Naive thymus-derived CD4-positive, alpha-beta T cell (primary cell): Measurements from ENCODE around the gene SH3RF3. TPM values are rescaled to one million over a fixed set of nuclear protein-coding genes. Genes with fewer than 3 reads are reported as not detected.
A peak's percentile ranks its signal among the peaks of the same experiment; 100 is the strongest.

Source experiments
- ATAC-seq: fragments of 150-1000 bp; cut with Tn5 transposase; 2 replicates; pipeline ENCODE4 v1.10.0; 2021; ENCODE audit warnings: mild to moderate bottlenecking, moderate library complexity
- CTCF ChIA-PET: fragments of 350-600 bp; sonication (Branson Sonifier 250); formaldehyde crosslinking; loops from one replicate; lab custom pipeline; 2021; ENCODE audit warnings: antibody characterized with exemption; lab: Charles Lee
- POLR2A ChIA-PET: fragments of 350-600 bp; sonication (Branson Sonifier 250); formaldehyde crosslinking; loops from one replicate; lab custom pipeline; 2021; ENCODE audit warnings: antibody characterized with exemption, inconsistent platforms; lab: Charles Lee
- DNase-seq, 9 donors: peaks; one replicate each; pipeline versions ENCODE4 v3.0.0 to v3.0.0-alpha.2; 2020 to 2022; ENCODE audit warnings: mixed read lengths in 1 of 9
- H3K27ac ChIP-seq: one replicate; pipeline ENCODE4 v1.7.0; 2013; ENCODE audit warnings: mild to moderate bottlenecking, low read depth, low read length, moderate library complexity
- H3K27me3 ChIP-seq, 2 donors: one replicate each; pipeline ENCODE4 v1.7.0; 2013; ENCODE audit warnings: low read length in 2 of 2, mild to moderate bottlenecking in 2 of 2, moderate library complexity in 2 of 2; ENCODE audit not compliant: control insufficient read depth in 2 of 2, insufficient read depth in 2 of 2
- H3K36me3 ChIP-seq, 3 experiments: 1 replicate in 2 of 3; 2 replicates in 1 of 3; pipeline ENCODE4 v1.7.0; 2013; ENCODE audit warnings: low read length in 3 of 3, mild to moderate bottlenecking in 3 of 3, moderate library complexity in 1 of 3; ENCODE audit not compliant: insufficient read depth in 3 of 3, control insufficient read depth in 2 of 3
- H3K4me1 ChIP-seq, 2 donors: one replicate each; pipeline ENCODE4 v1.7.0; 2013; ENCODE audit warnings: low read length in 2 of 2, mild to moderate bottlenecking in 2 of 2, moderate library complexity in 1 of 2; ENCODE audit not compliant: control insufficient read depth in 2 of 2, insufficient read depth in 2 of 2
- H3K4me3 ChIP-seq: 2 replicates; pipeline ENCODE4 v1.7.0; 2013; ENCODE audit warnings: mild to moderate bottlenecking, low read length
- H3K9me3 ChIP-seq, 3 experiments: 1 replicate in 2 of 3; 2 replicates in 1 of 3; pipeline ENCODE4 v1.7.0; 2013; ENCODE audit warnings: low read length in 3 of 3; ENCODE audit not compliant: control insufficient read depth in 2 of 3
- H3K27ac Mint-ChIP-seq, 9 donors: one replicate each; pipeline ENCODE4 v1.8.0; 2020 to 2022; ENCODE audit warnings: mixed read lengths in 9 of 9, mild to moderate bottlenecking in 8 of 9, moderate library complexity in 5 of 9, inconsistent platforms in 2 of 9
- H3K27me3 Mint-ChIP-seq, 5 donors: one replicate each; pipeline ENCODE4 v1.8.0; 2021 to 2022; ENCODE audit warnings: mixed read lengths in 5 of 5, mild to moderate bottlenecking in 1 of 5
- H3K36me3 Mint-ChIP-seq, 5 donors: one replicate each; pipeline ENCODE4 v1.8.0; 2020 to 2022; ENCODE audit warnings: mixed read lengths in 5 of 5, mild to moderate bottlenecking in 3 of 5, inconsistent platforms in 1 of 5
- H3K4me1 Mint-ChIP-seq, 7 donors: one replicate each; pipeline ENCODE4 v1.8.0; 2020 to 2022; ENCODE audit warnings: mixed read lengths in 7 of 7, mild to moderate bottlenecking in 3 of 7, inconsistent platforms in 1 of 7
- H3K4me3 Mint-ChIP-seq, 10 donors: one replicate each; pipeline ENCODE4 v1.8.0; 2020 to 2022; ENCODE audit warnings: mild to moderate bottlenecking in 10 of 10, mixed read lengths in 10 of 10, moderate library complexity in 6 of 10, inconsistent platforms in 2 of 10
- H3K9me3 Mint-ChIP-seq, 11 donors: one replicate each; pipeline ENCODE4 v1.8.0; 2020 to 2022; ENCODE audit warnings: mixed read lengths in 11 of 11, mild to moderate bottlenecking in 4 of 11, inconsistent platforms in 1 of 11, moderate library complexity in 1 of 11
- intact Hi-C, 2 donors: fragments of 100-400 bp; cut with micrococcal nuclease; formaldehyde crosslinking; loops; one replicate each; pipeline ENCODE4 v1.15.1; 2023
- polyA plus RNA-seq, 2 donors: library from polyadenylated mRNA; unstranded; fragments of 300-500 nt; fragmentation: Illumina TruSeq; gene quantifications; one replicate each; pipeline ENCODE4 v1.2.3, GENCODE V29; 2021
- total RNA-seq, 6 experiments: library from RNA in 5 of 6; stranded (reverse) in 5 of 6; gene quantifications; 1 replicate in 5 of 6; 2 replicates in 1 of 6; pipeline ENCODE4 v1.2.3 and lab custom pipeline; 2021 to 2026

Gene SH3RF3
- total RNA-seq (10 to 100 TPM in 2 of 5 experiments, 1 to 10 TPM in 2, under 1 TPM in 1; 0.19 to 11.5 (median 6.1) TPM), polyA plus RNA-seq (1 to 10 TPM; 1.3 to 3.5 TPM), total RNA-seq (lab: John Stamatoyannopoulos, UW) (15.6 reads per million, percentile 45 among the genes with 10 or more reads in this experiment)

DNA sequence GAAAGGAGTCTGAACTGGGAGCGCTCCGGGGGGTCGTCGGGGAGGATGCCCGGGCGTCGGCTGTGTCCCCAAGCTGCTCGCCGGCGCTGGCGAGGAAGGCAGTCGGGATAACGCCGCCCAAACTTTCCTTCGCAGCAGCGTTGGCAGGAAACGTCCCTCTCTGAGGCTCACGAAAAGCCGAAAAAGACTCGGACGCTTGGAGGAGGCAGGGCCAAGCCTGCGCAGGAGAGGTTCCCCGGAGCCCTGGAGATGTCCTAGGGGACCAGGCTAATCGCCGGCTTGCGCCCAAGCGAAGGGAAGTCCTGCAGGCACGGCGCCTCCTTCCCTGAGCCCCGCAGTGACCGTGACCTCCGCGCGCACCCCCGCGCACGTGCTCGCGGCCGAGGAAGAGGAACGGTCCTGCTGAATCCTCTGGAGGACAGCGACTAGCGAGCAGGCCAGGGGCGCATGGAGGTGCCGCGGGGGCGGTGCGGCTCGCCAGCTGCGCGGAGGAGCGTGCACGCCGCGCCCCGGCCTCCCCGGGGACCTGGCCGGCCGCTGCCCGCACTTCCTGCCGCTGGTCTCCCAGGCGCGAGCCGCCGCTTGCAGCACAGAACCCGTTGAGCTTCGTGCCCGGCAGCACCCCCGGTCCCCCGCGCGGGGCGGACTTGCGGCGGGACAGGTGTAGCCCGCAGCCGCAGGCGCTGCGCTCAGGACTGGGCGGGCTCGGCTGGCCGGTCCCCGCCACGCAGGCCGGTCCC, at the start of gene SH3RF3:
Gene SH3RF3, plus strand, starts transcription at position 590 of the 740 bp plus-strand sequence.
- peak within 1 kb of the TSS; percentile 67 for H3K27ac ChIP-seq
- peaks cover 0 to 16% of the 10 kb centered on the region in 2 donors for H3K4me1 ChIP-seq
- DNase-seq (peak in 7 of 9 donors; percentile 25 to 59 (median 40)), ATAC-seq (peak; percentile 47)
- no peaks in the 10 kb centered on the region for H3K27me3 ChIP-seq
- intact Hi-C loops = loop anchor here (1.0 to 5.0 kb wide), 15 partner anchors 16 to 418 kb away; partner anchors contain the start of genes CCDC138 (in 1 of the 2) and EDAR (in 1 of the 2)
- Mint-ChIP-seq H3K4me1 (peaks cover 24 to 70% (median 62%) of the 10 kb centered on the region in 7 donors), H3K9me3 (no peaks in the 10 kb centered on the region), H3K36me3 (no peaks in the 10 kb centered on the region), H3K4me3 (peak within 1 kb of the TSS; percentile 86 to 100 (median 94)), H3K27ac (peak within 1 kb of the TSS in 8 of 9 donors; percentile 71 to 93 (median 86)), H3K27me3 (peaks cover 0 to 55% (median 0%) of the 10 kb centered on the region in 5 donors)
- H3K9me3 ChIP-seq = no peaks in the 10 kb centered on the region
- no peaks in the 10 kb centered on the region for H3K36me3 ChIP-seq
- ChIA-PET POLR2A (interaction anchor here (0.9 to 5.6 kb wide), 6 partner anchors 9 to 382 kb away, joined by 3 to 28 read pairs (median 5); partner anchors contain the start of gene EDAR), CTCF (interaction anchor here (0.5 to 2.8 kb wide), 10 partner anchors 105 to 394 kb away, joined by 3 to 31 read pairs (median 3); partner anchors contain the start of gene EDAR)
- H3K4me3 ChIP-seq = peak within 1 kb of the TSS; percentile 64

DNA sequence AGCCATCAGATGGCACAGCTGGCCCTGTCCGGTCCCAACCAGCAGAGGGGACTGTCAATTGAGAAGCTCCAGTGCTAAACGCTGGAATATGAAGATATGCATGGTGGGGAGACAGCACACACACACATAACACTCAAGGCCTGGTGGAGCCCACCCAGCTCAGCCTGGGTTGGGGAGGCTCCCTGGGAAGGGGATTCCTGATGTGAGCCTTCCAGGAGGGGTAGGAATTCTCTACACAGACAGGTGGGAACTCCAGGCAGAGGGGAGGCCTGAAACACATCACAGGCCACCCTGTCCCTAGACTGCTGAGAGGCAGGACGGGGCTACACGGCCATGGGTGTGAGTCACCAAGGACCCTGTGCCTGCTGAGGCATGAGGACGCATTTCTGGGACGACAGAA, 49.4 kb upstream of the SH3RF3 start:
- Histone ChIP-seq H3K4me3 (no peak overlapping the region), H3K9me3 (no peaks in the 10 kb centered on the region), H3K27ac (no peak overlapping the region), H3K36me3 (no peaks in the 10 kb centered on the region), H3K4me1 (peaks cover 0 to 4% of the 10 kb centered on the region in 2 donors), H3K27me3 (no peaks in the 10 kb centered on the region)
- CTCF ChIA-PET = interaction anchor here (1.2 kb wide), 1 partner anchor 14 kb away, joined by 6 read pairs; no protein-coding TSS in a partner anchor
- intact Hi-C loops = no loop called here
- Mint-ChIP-seq H3K4me1 (peaks cover 0 to 24% (median 15%) of the 10 kb centered on the region in 7 donors), H3K36me3 (no peaks in the 10 kb centered on the region), H3K9me3 (peaks cover 0 to 1% (median 0%) of the 10 kb centered on the region in 11 donors), H3K27ac (peak overlapping the region in 1 of 9 donors; percentile 52), H3K27me3 (peaks cover 0 to 14% (median 0%) of the 10 kb centered on the region in 5 donors), H3K4me3 (no peak overlapping the region)
- ATAC-seq (no peak), DNase-seq (no peak)
- POLR2A ChIA-PET = no interaction called here

DNA sequence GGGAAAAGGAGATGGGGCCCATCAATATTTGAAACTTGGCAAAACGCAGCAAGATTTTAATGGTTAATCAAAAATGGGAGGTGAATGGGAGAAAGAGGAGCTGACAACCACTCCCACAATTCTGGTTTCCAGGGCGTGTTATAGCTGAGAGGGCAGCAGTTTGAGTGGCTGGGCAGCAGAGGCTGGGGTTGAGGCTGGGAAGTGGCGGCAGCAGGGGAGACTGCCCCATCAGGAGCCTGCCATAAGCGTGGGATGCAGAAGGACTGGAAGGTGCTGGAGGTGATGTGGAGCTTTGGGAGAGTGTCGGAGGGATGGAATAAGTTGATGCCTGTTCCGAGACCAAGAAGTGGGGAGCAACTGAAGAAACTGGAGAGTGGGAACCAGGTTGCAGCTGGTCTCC, 48.9 kb upstream of the SH3RF3 start:
- Histone ChIP-seq H3K9me3 (no peaks in the 10 kb centered on the region), H3K27me3 (no peaks in the 10 kb centered on the region), H3K27ac (no peak overlapping the region), H3K36me3 (no peaks in the 10 kb centered on the region), H3K4me3 (no peak overlapping the region), H3K4me1 (peaks cover 0 to 4% of the 10 kb centered on the region in 2 donors)
- peaks cover 0 to 24% (median 15%) of the 10 kb centered on the region in 7 donors for H3K4me1 Mint-ChIP-seq
- POLR2A ChIA-PET = interaction anchor here (1.0 kb wide), 1 partner anchor 20 kb away, joined by 3 read pairs; no protein-coding TSS in a partner anchor
- peaks cover 0 to 12% (median 0%) of the 10 kb centered on the region in 5 donors for H3K27me3 Mint-ChIP-seq
- CTCF ChIA-PET = no interaction called here
- ATAC-seq (no peak), DNase-seq (no peak)
- intact Hi-C loops = no loop called here
- H3K9me3 Mint-ChIP-seq = peaks cover 0 to 1% (median 0%) of the 10 kb centered on the region in 11 donors
- H3K4me3 Mint-ChIP-seq = peak overlapping the region in 1 of 10 donors; percentile 40
- peak overlapping the region in 3 of 9 donors; percentile 1 to 52 (median 35) for H3K27ac Mint-ChIP-seq
- H3K36me3 Mint-ChIP-seq = no peaks in the 10 kb centered on the region

DNA sequence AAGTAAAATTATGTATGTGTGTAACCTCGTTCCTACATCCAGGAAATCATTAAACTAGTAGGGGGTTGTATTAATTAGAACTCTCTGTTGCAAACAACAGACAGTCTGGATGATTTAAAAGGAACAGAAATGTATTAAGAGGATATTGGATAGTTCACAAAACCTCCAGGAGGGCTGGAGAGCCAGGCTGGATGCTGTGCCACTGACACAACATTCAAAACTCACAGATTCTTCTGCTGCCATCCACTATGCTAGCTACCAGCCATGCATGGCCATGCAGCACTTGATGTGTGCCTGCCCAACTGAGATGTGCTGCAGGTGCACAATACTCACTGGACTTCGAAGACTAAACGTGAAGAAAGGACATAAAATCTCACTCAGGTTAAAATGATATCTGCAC, 48.2 kb upstream of the SH3RF3 start:
- Histone ChIP-seq H3K36me3 (no peaks in the 10 kb centered on the region), H3K4me3 (no peak overlapping the region), H3K4me1 (peaks cover 0 to 4% of the 10 kb centered on the region in 2 donors), H3K27me3 (no peaks in the 10 kb centered on the region), H3K27ac (no peak overlapping the region), H3K9me3 (no peaks in the 10 kb centered on the region)
- ChIA-PET POLR2A (interaction anchor here (0.5 to 1.0 kb wide), 2 partner anchors 21 to 71 kb away, joined by 3 read pairs; no protein-coding TSS in a partner anchor), CTCF (no interaction called here)
- peaks cover 0 to 18% (median 9%) of the 10 kb centered on the region in 7 donors for H3K4me1 Mint-ChIP-seq
- H3K36me3 Mint-ChIP-seq = no peaks in the 10 kb centered on the region
- ATAC-seq (no peak), DNase-seq (no peak)
- H3K4me3 Mint-ChIP-seq = no peak overlapping the region
- intact Hi-C loops = no loop called here
- H3K27ac Mint-ChIP-seq = peak overlapping the region in 2 of 9 donors; percentile 36 to 77
- peaks cover 0 to 1% (median 0%) of the 10 kb centered on the region in 11 donors for H3K9me3 Mint-ChIP-seq
- peaks cover 0 to 8% (median 0%) of the 10 kb centered on the region in 5 donors for H3K27me3 Mint-ChIP-seq

DNA sequence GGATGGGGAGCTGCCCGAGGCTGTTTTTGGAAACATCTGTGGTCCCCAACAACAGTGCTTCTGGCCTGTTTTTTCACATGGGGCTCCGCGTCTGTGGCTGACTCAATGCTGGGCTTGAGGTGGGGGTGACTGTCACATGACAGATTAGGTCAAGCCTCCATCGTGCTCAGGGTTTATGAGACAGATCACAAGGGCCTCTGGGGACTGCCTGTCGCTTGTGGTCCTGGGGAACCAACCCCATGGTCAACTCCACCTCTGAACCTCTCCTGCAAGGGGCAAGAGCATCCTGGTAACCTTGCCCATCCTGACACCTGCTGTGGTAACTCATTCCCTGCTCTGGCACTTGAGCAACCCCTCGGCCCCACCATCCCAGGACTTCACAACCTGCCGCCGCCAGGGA, 47.6 kb upstream of the SH3RF3 start:
- H3K27me3 ChIP-seq = no peaks in the 10 kb centered on the region
- DNase-seq = no peak
- Mint-ChIP-seq H3K27me3 (peaks cover 0 to 8% (median 0%) of the 10 kb centered on the region in 5 donors), H3K4me1 (peaks cover 0 to 15% (median 7%) of the 10 kb centered on the region in 7 donors), H3K27ac (peak overlapping the region in 1 of 9 donors; percentile 77), H3K36me3 (no peaks in the 10 kb centered on the region), H3K9me3 (peaks cover 0 to 3% (median 0%) of the 10 kb centered on the region in 11 donors), H3K4me3 (peak overlapping the region in 1 of 10 donors; percentile 20)
- H3K4me3 ChIP-seq = no peak overlapping the region
- POLR2A ChIA-PET = interaction anchor here (0.5 kb wide), 1 partner anchor 72 kb away, joined by 3 read pairs; no protein-coding TSS in a partner anchor
- H3K27ac ChIP-seq = no peak overlapping the region
- ATAC-seq = no peak
- intact Hi-C loops = no loop called here
- no peaks in the 10 kb centered on the region for H3K4me1 ChIP-seq
- CTCF ChIA-PET = no interaction called here
- H3K36me3 ChIP-seq = no peaks in the 10 kb centered on the region
- H3K9me3 ChIP-seq = no peaks in the 10 kb centered on the region

DNA sequence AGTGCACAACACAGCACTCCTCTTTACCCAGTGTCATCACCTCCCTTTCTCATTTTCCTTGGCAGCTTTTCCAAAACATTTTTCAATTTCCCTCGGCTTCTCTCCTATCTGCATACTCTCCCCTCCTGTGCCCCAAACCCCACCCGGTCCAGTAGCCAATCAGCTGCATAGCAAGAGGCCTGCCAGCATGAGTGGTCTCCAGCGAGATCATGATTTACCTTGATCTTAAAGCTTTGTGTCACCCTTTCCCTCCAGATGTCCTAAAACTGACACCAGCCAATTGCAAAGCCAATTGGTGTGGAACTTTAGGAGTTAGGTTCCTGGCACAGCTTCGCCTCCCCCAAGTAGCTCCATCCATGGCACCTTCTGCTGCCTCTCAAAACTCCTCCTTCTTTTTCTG, 45.2 kb upstream of the SH3RF3 start:
- Histone ChIP-seq H3K4me3 (no peak overlapping the region), H3K9me3 (no peaks in the 10 kb centered on the region), H3K27me3 (no peaks in the 10 kb centered on the region), H3K27ac (no peak overlapping the region), H3K36me3 (no peaks in the 10 kb centered on the region), H3K4me1 (no peaks in the 10 kb centered on the region)
- peaks cover 0 to 3% (median 0%) of the 10 kb centered on the region in 11 donors for H3K9me3 Mint-ChIP-seq
- peaks cover 0 to 3% (median 0%) of the 10 kb centered on the region in 5 donors for H3K27me3 Mint-ChIP-seq
- H3K4me3 Mint-ChIP-seq = no peak overlapping the region
- intact Hi-C loops = no loop called here
- ATAC-seq (no peak), DNase-seq (no peak)
- ChIA-PET POLR2A (interaction anchor here (0.8 kb wide), 1 partner anchor 11 kb away, joined by 3 read pairs; no protein-coding TSS in a partner anchor), CTCF (no interaction called here)
- H3K4me1 Mint-ChIP-seq = peaks cover 3 to 22% (median 13%) of the 10 kb centered on the region in 7 donors
- H3K27ac Mint-ChIP-seq = peak overlapping the region in 2 of 9 donors; percentile 65 to 80
- H3K36me3 Mint-ChIP-seq = no peaks in the 10 kb centered on the region
